ENCODE measurements around the gene ZNF530.
A peak's percentile ranks its signal among the peaks of the same experiment; 100 is the strongest.

The ZNF530 gene

GRCh38 chr19:57641715-57642234 is 42.1 kb downstream of the ZNF530 start:
- peak in 1 of 2 experiments; percentile 33 for DNase-seq
- TF ChIP-seq POLR2A (IDR thresholded peaks at IDR 0.05; ENCODE audit: low read length) (no peak), GATA1 (IDR thresholded peaks at IDR 0.05; ENCODE audit: low read depth, low read length) (no peak)

DNA sequence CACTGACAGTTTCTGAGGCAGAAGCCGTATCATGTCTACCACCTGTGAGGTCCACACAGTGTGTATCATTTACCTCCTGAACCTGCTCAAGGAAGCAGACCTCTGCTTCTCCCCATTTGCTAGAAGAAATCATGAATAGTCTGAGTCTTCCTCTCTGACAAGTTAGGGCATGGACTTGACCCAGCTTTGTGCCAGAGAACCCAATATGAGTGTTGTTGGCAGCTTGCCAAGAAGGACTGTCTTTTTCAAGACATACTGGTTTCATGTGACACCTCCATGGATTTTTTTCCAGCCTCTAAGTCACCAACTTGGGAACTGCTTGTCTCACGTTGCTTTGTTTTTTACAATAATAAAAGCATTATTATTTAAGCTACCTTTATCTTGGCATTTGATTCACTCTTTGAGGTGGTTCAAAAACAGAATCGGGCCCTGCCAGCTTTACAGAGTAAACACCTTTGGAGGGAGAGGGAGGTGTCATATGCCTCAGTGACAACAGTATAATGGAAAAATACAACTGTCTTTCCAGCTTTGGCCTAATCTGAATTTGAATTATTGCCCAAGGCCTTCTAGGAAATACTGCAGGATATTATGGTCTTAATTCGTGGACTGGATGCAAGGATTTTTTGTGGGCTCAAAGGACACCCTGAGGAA is 42.8 kb downstream of the ZNF530 start:
- peak; percentile 34 to 35 for DNase-seq

GRCh38 chr19:57643734-57644133 is 44.0 kb downstream of the ZNF530 start:
- no peak for DNase-seq
- TF ChIP-seq POLR2A (IDR thresholded peaks at IDR 0.05; ENCODE audit: low read length) (no peak), GATA1 (IDR thresholded peaks at IDR 0.05; ENCODE audit: low read depth, low read length) (no peak)

More for the DNA sequence above, 42.8 kb downstream of the ZNF530 start:
- TF ChIP-seq GATA1 (IDR thresholded peaks at IDR 0.05; ENCODE audit: low read depth, low read length) (no peak), POLR2A (IDR thresholded peaks at IDR 0.05; ENCODE audit: low read length) (no peak)

DNA sequence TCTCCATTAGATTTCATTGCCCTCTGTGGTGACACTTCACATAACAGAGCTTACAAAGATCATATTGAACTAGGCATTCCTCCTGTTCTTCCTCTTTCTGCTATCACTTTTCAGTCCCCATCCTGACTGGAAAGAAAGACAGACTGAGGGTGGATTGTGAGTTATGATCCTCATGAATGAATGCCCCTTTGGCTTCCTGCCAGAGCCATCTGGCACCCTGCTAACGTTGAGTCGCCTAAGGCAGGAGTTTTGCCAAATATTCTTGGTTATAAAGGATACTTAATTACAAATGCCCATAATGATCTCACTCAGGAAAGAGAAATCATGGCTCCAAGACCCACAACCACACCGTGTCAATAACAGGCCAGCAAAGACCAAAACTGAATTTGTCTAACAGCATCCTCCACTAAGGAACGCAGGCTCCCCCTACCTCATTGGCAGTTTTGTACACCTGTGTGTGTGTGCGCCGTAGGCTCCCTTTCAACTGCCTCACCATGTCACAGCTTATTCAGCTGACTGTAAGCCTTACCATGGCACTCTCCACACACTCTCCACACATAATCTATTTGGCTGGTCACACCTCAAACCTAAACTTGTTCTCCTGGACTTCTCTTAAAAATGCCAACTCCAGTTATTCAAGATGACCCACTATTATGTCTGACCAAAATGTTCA is 48.8 kb downstream of the ZNF530 start:
- DNase-seq, result no peak
- no peak for TF ChIP-seq GATA1 (IDR thresholded peaks at IDR 0.05; ENCODE audit: low read depth, low read length)
- no peak for TF ChIP-seq POLR2A (IDR thresholded peaks at IDR 0.05; ENCODE audit: low read length)

DNA sequence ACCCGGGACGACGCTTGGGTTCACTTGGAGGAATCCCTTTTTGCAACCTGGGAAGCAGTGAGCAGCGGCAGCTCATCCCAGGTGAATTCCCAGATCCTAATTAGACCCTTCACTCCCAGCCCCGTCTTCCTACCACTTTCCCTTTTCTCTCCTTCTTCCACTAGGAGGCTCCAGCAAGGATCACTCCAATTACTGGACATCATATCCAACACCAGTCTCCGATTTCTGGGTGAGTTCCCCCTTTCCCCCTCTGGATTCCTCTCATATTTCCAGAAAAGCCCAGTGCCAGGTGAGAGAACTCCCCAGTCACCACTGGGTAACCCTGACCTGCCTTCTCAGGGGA is 51.9 kb downstream of the ZNF530 start:
- DNase-seq, result no peak
- TF ChIP-seq GATA1 (IDR thresholded peaks at IDR 0.05; ENCODE audit: low read depth, low read length), result no peak
- TF ChIP-seq POLR2A (IDR thresholded peaks at IDR 0.05; ENCODE audit: low read length), result no peak

GRCh38 chr19:57653689-57654088 is 54.0 kb downstream of the ZNF530 start:
- TF ChIP-seq POLR2A (IDR thresholded peaks at IDR 0.05; ENCODE audit: low read length) (no peak), GATA1 (IDR thresholded peaks at IDR 0.05; ENCODE audit: low read depth, low read length) (no peak)

DNA sequence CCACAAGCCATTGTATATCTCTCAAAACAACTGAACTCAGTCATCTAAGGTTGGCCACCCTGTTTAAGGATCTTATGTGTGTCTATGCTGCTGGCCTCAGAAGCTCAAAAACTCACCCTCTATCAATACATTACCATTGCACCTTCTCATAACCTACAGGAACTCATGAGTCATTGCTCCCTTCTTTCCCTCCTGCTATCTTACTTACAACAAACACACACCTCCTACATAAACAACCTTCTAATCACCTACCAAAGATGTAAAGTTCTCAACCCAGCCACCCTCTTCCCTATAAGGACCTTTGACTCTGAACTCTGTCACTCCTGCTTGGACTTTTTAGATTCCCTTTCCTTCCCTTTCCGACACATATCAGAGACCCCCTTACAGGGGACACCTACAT is 55.8 kb downstream of the ZNF530 start:
- no peak for DNase-seq
- no peak for TF ChIP-seq POLR2A (IDR thresholded peaks at IDR 0.05; ENCODE audit: low read length)
- no peak for TF ChIP-seq GATA1 (IDR thresholded peaks at IDR 0.05; ENCODE audit: low read depth, low read length)

More at GRCh38 chr19:57653689-57654088, 54.0 kb downstream of the ZNF530 start:
- no peak for DNase-seq

GRCh38 chr19:57656346-57656745 is 56.7 kb downstream of the ZNF530 start:
- TF ChIP-seq GATA1 (IDR thresholded peaks at IDR 0.05; ENCODE audit: low read depth, low read length), result no peak
- no peak for TF ChIP-seq POLR2A (IDR thresholded peaks at IDR 0.05; ENCODE audit: low read length)
- DNase-seq, result no peak

Measured in erythroblast (primary cell).